Heart left ventricle (tissue), 13 donors: ENCODE results near the gene GLS2.
"Not testable (repeated sequence)": the region's sequence is repeated elsewhere in the genome, so short reads cannot be mapped to it uniquely, and the experiment has no call there.

Source experiments
- POLR2A ChIP-seq, 2 donors: fragments of 450-650 bp; IDR thresholded peaks; one replicate each; pipeline ENCODE4 v1.6.1; 2017; ENCODE audit warnings: antibody characterized with exemption in 2 of 2, mild to moderate bottlenecking in 2 of 2, moderate library complexity in 2 of 2
- TF ChIP-seq, protein P1 (sequence below), 12 donors: fragments of 200-600 bp; sonication (generic) in 4 of 12; IDR thresholded peaks; one replicate each; pipeline versions ENCODE4 v1.5.0 to v1.8.0; 2018 to 2022; ENCODE audit warnings: antibody characterized with exemption in 12 of 12, mild to moderate bottlenecking in 5 of 12
- donor health status: ischemic (EF 13 %, LVEDD 7.1; RV severe dilation, severe dysfunction).
- donor health status: DM: no; HTN: yes; CAD: no.
- donor health status: DM: no; HTN: no; CAD: no.
- donor health status: ischemic (EF 25% LVEDD 6.9; RV normal size, moderate dysfunction).
- donor health status: ischemic (EF 25% LVEDD 5.7; RV mildly dilated, moderate dysfunction).
- donor health status: ischemic (EF 35%, LVEDD 5.7; RV mildly dilated, moderate dysfunction).
- donor health status: nonischemic (EF 11% LVEDD 7.7; RV severe dilation, severe dysfunction).
- donor health status: DM: yes; HTN: yes; CAD: no.
- donor health status: PGD.
- donor health status: ischemic (EF 29% LVEDD 5.4; RV normal size, mild dysfunction).
- donor health status: nonischemic (EF 23%, LVEDD 6.1; RV moderate dilation, normal function).

DNA sequence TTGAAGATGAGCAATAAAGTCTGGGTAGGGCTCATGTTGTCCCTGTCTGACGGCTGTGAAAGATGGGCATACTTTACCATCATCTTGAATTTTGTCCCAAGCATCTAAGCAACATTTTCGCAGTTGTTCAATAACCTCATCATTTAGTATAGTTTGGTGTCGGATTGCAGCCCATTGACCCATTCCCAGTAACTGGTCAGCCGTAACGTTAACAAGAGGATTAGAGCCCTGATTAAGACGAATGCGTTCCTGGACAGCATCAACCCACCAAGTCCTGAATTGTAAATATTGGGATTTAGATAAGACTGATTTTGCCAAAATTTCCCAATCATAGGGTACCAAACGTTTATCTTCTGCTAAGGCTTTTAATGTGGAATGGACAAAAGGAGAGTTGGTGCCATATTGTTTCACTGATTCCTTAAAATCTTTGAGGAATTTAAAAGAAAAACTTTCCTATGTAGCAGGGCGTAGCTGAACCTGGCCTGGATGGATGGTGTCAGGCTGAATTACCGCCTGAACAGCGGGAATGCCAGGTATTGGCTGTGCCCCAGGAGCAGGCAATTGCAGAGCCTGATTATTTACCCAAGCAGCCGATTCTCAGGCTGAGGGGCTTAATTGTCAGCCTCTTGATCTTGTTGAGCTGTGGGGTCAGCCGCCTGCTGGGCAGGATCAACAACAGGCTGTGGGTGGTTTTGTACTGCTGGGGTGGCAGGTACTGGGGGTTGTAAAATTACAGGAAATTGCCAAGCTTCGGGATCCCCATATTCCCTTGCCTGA, 10.4 kb upstream of the GLS2 start:
- TF ChIP-seq, protein P1, sequence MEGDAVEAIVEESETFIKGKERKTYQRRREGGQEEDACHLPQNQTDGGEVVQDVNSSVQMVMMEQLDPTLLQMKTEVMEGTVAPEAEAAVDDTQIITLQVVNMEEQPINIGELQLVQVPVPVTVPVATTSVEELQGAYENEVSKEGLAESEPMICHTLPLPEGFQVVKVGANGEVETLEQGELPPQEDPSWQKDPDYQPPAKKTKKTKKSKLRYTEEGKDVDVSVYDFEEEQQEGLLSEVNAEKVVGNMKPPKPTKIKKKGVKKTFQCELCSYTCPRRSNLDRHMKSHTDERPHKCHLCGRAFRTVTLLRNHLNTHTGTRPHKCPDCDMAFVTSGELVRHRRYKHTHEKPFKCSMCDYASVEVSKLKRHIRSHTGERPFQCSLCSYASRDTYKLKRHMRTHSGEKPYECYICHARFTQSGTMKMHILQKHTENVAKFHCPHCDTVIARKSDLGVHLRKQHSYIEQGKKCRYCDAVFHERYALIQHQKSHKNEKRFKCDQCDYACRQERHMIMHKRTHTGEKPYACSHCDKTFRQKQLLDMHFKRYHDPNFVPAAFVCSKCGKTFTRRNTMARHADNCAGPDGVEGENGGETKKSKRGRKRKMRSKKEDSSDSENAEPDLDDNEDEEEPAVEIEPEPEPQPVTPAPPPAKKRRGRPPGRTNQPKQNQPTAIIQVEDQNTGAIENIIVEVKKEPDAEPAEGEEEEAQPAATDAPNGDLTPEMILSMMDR (IDR thresholded peaks at IDR 0.05) = not testable (repeated sequence)
- not testable (repeated sequence) for TF ChIP-seq POLR2A (IDR thresholded peaks at IDR 0.05)
